GM21786 (cell line): ENCODE data around the gene DYRK2.
"Not testable (repeated sequence)": the region's sequence is repeated elsewhere in the genome, so short reads cannot be mapped to it uniquely, and the experiment has no call there.

Experiments
- ATAC-seq: cut with Tn5 transposase; IDR thresholded peaks from one replicate; pipeline ENCODE4 v1.9.1; 2021; ENCODE audit not compliant: unreplicated experiment

The DYRK2 gene

DNA sequence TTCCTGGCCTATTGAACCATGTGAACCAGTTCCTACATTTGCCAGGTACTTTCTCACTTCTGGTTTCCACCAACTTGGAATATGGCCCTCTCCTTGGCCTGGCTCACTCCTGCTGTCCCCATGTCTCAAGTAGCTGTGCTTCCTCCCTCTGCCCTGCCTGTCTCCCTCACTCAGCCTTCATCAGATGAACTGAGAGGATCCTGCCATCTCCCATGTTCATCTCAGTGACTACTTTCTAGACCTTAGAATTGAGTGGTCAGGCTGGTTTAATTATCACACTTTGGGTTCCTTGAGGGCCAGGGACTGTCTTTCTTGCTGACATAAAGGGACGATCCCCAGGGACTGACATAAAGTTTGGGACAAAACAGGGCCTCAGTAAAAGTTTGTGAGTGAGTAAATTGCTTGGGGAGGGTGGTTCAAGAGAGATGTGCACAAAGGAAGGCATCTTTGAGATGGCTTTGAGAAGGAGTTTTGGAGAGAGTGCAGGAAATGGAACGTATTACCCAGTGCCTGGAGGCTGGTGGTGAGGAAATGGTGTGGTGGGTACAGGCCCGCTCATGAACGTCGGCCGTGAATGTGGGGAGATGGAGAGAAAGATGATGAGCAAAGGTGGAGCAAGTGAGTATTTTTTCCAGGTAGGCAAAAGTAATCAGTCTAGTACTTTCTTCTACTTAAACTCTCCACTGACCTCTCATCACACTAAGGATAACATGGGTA, 20.8 kb downstream of the DYRK2 start:
- ATAC-seq: no peak

DNA sequence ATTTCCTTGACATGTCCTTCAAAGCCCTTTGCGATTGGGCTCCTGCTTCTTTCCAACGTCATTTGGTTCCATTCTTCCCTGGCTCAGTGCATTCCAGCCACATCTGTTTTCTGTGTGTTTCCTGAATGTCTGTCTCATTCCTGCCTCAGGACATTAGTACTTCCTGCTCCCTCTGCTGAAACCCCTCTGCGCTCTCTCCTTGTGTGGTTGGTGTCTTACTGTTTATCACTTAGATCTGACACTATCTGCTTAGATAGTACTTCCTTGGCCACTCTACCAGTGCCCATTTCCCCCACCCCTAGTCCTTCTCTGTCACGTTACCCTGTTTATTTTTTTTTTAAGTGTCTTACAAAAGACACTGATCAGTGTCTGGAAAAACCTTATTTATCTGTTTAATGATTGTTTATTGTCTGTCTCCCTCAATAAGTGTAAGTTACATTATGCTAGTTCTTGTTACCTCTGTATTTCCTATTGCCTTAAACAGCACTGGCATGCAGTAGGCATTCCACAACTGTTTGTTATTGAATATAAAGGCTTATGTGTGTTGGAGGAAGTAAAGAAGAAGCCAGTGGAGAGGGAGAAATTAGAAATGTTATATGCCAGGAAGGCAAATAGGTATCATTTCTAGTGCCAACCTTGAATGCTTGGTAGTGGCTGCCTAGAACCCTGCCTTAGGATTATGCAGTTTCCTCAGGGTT, 21.5 kb downstream of the DYRK2 start:
- ATAC-seq: no peak

DNA sequence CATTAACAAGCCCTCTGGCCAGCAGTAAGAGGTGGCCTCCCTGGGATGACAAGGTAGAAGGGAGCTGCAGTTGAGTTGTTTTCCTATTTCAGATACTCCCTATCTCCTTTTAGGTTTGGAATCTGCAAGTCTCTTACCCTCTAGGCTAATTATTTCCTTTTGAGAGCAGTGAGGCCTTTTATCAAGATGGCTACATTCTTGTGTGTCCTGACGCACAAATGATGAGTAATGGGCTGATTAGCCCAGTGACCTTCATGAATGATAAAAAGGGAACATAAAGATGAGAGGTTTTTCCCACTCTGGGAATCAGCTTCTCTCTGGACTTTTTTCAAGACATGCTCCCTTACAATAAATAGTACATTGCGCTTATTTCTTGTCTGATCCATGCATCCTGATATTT, 22.9 kb downstream of the DYRK2 start:
- no peak for ATAC-seq

DNA sequence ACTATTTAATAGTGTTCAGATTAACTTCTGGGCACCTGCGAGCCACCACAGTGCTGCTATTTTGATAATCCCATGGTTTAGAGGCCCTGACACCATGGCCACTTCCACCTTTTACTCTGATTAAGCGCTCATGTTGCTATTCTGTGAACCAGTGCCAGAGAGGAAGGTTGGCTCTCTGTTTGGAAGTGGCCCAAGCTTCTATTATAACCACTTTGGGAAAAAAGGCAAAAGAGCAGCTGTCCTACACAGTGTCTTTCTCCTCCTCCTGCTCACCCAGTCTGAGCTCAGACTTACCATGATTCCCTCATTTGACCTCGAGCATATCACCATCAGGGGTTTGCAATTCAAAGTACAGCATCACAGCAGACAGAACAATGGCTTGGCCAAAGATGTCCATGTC, 23.3 kb downstream of the DYRK2 start:
- ATAC-seq: no peak

DNA sequence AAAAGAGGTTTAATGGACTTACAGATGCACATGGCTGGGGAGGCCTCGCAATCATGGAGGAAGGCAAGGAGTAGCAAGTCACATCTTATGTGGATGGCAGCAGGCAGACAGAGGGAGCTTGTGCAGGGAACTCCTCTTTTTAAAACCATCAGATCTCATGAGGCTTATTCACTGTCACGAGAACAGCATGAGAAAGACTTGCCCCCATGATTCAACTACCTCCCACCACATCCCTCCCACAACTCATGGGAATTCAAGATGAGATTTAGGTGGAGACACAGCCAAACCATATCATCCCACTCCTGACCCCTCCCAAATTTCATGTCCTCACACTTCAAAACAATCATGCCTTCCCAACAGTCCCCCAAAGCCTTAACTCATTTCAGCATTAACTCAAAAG, 24.0 kb downstream of the DYRK2 start:
- ATAC-seq: not testable (repeated sequence)

DNA sequence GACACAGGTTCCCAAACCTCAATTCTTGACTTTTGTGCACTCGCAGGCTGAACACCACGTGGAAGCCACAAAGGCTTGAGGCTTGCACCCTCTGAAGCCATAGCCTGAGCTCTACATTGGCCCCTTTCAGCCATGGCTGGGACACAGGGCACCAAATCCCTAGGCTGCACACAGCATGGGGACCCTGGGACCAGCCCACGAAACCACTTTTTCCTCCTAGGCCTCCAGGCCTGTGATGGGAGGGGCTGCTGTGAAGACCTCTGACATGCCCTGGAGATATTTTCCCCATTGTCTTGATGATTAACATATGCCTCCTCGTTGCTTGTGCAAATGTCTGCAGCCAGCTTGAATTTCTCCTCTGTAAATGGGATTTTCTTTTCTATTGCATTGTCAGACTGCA, 25.0 kb downstream of the DYRK2 start:
- ATAC-seq: not testable (repeated sequence)

DNA sequence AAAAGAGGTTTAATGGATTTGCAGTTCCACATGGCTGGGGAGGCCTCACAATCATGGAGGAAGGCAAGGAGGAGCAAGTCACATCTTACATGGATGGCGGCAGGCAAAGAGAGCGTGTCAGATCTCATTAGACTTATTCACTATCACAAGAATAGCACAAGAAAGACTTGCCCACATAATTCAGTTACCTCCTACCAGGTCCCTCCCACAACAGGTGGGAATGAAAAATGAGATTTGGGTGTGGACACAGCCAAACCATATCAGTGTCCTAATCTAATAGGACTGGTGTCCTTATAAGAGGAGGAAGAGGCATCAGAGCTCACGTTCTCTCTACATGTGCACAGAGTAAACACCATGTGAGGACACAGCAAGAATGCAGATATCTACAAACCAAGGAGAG, 25.9 kb downstream of the DYRK2 start:
- no peak for ATAC-seq

DNA sequence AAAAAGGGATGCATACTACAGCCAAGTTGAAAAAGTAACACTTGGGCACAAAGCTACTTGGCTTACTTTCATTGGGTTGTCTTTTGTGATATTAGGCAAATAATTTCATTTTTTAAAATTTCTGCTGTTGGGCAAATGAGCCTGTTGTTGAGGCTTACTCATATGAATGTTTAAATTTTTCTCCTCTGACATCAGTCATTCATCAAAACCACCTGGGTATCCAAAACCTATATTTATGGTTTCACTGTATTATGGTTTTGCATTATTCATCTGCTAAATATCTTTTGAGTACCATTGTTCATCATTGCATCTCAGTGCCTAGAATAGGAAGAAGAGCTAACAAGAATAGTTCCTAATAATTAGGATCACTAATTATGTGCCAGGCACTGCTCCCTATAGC, 28.1 kb downstream of the DYRK2 start:
- no peak for ATAC-seq

DNA sequence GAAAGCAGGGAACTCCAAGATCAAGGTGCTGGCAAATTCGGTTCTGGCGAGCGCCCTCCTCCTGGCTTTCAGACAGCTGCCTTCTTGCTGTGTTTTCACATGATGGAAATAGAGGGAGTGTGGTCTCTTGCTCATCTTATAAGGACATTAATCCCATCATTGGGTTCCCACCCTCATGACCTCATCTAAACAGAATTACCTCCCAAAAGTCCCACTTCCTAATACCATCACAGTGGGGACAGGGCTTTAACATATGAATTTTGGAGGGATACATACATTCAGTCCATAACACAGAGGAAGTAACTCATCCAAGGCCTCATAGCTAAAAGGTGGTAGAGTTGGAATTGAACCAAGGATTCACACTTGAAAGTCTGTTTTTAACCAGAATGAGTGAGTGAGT, 28.6 kb downstream of the DYRK2 start:
- no peak for ATAC-seq

DNA sequence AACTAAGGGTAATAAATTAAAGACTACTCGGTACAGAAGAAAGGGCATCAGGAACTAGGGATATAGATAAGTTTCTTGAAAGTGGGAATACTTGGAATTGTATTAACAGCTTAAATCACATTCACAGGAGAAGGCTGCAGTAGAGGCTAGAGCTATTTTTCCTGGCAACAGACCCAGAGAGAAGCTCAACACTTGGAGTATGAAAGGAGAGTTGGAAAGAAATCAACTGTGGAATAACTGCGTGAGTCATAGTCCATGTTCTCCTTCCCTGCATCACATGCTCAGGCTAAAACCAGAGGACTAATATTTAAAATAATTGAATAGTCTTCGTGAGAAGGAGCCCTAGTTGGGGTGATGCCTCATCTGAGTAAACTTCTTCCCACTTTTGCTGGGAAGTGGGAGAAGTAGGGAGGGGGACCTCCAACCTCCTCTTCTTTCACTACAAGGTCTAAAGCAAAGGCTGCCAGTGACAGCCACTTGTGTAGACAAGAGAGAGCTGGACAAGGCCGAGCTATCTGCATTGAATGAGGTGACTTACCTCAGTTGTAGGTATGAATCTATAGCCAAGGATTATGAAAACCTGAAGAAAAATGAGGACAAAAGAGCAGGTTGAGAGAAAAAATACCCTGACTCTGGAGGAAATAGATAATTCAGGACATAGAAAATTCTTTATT, 32.7 kb downstream of the DYRK2 start:
- ATAC-seq: no peak

DNA sequence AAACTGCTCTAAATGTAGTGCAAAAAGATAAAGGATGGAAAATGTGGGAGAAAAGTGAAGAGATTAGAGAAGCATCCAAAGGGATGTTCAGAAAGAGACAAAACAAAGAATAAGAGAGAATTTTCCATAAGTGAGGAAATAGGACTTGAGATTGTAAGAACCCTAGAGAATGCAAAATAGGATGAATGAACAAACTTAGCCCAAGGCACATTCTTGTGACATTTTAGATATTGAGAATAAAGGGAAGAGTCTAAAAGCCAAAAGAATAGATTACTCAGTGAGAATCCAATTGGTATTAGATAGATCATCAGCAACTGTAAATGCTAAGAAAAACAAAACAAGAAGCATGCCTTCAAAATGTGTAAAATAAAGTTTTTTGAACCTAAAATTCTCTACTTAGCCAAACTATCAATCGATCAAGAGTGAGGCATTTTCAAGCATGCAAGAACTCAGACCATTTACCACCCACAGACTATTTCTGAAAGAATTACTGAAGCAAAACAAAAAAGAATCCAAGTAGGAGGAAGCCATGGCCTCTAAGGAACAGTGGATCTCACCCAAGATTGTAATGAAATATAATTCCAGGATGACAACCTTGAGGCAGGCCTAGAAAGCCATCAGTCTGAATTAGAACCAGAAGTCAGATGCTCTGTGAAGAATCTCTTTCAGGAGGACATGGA, 33.5 kb downstream of the DYRK2 start:
- ATAC-seq: no peak

DNA sequence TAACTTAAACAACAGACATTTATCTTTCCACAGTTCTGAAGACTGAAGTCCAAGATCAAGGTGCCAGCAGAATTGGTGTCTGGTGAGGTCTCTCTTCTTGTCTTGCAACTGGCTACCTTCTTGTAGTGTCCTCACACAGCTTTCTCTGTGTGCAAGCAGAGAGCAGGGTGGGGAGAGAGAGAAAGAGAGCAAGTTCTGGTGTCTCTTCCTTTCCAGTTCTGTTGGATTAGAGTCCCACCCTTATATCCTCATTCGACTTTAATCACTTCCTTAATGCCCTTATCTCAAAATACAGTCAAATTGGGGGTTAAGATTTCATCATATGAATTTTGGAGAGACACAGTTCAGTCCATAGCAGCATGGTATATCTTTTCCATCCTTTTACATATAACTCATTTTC, 40.8 kb downstream of the DYRK2 start:
- no peak for ATAC-seq

DNA sequence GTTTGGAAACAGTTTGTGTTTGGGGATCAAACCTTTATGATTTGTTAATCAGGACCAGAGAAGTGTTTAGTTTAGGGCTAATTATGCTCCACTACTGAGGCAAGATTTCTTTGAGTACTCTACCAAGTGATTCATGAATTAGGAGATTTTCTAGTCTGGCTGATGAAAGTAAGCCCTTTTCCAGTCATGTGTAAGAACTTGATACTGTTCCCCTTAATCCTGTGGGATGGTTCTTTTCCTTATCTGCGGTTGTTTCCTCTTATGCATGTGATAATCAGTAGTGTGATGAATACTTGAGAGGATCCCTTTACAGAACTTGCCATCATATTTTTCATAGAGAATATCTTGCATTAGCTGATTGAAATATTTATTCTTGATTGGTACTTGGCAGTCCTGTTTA, 42.1 kb downstream of the DYRK2 start:
- no peak for ATAC-seq

DNA sequence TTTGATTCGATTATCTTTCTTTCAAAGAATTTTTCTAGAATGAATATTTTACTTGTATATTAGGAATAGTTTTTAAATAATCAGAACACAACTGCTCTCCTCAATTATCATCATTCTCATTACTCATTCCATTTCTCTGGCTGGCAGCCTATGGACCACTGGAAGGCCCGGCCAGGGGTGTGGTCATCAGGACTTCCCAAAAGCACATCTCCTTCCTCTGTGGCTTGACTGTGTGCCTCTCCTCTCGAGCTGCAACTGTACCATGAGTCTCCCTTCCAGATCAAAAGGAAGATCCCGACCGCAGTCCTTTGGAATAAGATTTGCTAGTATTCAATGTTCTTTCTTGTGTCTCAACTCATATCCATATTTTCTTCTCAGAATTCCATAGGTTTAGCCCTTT, 42.7 kb downstream of the DYRK2 start:
- no peak for ATAC-seq

DNA sequence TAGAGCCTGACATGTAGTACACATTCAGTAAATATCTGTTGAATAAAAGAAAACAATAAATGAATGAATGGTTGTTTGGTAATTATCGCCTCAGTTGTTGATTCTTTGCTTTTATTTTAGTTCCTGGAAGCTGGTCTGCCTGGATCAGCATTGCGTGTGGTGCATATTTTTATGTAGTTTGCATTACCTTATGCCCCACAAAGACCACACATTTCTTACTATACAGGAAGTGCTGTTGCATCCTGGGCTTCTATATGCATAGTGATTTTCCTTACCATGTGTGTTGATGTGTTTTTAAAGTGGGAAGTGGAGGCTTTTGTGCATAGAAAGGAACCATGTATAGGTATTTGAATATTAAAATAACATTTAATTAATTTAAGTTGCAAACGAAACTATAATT, 43.6 kb downstream of the DYRK2 start:
- no peak for ATAC-seq

DNA sequence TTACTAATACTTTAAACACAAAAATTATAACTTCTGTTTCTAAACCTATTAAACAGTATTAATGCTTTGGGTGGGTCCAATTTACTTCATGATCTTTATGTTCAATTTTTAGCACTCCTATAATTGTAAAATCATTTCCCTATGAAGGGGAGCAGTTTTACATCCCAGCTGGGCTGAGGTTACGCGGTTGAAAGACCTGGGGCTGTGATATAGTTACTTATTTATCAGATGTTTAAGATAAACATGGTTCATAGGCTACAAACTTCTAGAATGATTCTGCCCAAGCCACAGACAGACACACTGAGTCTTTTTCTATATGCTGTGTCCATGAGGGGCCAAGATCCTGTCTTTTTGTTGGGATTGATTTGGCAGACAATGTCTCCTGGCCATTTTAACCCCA, 44.4 kb downstream of the DYRK2 start:
- no peak for ATAC-seq

DNA sequence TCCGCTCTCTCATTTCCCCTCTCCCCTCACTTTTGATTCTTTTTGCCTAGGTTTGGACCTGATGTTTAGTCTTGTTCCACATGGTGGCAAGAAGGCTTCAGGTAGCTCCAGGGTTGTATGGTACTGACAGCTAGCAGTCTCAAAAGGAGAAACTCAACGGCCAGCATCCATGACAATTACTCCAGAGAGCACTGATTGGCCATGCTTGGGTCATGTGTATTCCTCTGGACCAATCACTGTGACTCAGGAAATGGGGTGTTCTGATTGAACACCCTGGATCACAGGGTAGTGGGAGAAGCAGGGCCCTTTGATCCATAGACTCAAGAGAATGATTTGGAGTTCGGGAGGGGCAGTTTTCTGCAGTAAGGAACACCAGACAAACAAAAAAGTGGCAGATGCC, 45.3 kb downstream of the DYRK2 start:
- no peak for ATAC-seq

DNA sequence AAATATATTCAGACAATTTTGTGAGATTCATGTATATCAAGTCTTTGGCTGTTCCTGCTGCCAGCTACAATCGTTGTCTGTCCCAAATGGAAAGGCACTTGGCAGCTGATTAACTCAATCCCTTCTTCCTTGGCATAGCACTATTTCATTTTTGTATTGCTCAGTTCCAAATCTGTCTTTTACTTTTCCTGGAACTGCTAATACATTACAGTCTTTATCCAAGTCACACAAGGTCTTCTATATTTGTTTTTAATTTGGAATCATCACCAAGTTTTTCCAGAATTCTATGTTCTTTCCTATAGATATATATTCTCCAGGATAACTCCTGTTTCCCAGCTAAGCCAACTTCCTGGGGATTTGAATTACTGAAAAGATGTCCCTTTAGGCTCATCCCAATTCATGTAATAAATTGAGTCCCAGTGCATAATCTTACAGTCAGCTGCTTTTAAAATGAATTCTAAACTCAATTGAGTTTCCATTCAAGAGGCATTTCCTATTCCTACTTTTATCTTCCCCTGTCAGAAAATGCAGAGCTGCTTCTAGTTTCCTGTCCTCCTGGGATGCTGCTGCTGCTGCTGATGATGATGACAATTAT, 45.9 kb downstream of the DYRK2 start:
- no peak for ATAC-seq

DNA sequence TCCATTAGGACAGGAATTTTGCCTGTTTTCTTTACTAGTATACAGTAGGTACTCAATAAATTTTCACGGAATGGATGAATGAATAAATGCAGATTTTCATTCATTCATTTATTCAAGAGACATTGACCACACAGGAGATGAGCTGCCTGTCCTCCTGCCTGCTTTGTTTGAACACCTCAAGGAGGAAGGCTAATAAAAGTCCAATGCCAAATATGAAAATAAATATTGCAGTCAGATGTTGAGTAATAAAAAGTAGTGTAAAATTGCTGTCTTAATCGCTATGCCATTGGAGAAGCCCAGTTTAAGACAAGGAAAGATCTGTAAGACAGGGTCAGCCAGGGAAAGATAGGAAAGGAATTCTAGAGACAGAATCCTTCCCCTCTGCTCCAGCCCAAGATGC, 47.4 kb downstream of the DYRK2 start:
- no peak for ATAC-seq

DNA sequence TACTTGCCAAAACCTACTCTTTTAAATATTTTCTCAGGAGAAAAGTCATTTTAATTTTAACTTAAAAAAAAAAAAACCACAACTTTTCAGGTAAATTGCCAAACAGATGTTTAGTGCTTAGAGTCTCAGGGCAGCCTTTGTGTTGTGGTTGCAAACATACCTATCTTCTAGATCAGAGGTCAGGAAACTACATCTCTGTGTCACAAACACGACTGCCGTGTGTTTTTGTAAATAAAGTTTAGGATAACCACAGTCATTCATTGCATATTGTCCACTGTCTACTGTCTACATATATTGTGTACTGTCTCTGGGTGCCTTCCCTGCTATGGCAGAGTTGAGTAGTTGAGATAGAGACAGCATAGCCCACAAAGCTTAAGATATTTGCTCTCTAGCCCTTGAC, 48.9 kb downstream of the DYRK2 start:
- no peak for ATAC-seq

DNA sequence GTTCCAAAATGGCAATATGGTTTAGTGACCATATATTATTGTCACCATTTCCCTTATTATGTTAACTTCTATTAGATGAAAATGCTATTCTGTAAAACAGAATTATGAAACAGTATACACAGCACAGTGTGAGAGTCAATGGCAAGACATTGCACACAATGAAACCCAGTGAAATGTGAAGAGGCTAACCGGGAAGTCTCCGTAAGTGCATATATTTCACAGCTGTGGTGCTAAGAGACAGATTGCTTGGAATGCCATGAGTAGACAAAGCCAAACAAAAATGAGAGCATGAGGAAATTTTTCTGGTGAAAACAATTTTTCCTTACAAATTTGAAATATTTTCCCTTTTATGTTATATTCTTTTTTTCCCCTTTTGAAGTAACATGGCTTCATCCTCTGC, 49.4 kb downstream of the DYRK2 start:
- no peak for ATAC-seq
